ENCODE data around the gene DIDO1.

Gene DIDO1

DNA sequence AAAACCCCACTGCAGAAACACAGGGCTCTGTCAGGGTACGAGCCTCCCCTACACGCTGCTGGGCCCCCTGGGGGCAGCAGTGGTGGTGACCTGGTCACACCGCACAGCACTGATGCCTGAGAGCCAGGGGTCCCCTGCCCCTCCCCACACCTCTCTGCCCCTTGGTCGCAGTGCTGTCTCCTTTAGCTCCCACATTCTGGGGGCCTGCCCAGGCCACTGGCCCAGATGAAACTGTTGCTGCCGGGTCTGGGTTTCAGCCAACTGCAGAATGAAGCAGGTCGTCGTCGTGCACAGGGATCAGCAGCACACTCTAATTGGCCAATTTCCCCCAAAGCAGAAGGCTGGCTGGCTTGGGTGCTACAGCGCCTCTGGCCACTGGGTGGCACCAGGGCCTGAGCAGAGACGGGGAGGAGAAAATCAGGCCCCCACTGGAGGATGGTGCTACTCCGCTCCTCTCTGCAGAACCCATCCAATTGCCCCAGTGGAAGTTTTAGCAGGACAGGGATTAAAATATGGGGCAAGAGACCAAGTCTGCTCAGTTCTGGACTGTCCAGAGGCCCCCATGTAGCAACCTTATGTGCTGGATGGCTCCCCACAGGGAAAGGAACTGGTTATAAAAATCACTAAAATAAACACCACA is 26.1 kb downstream of the DIDO1 start:
- CTCF ChIA-PET = interaction anchor here (1.1 to 7.3 kb wide), 9 partner anchors 9 to 109 kb away, joined by 3 to 46 read pairs (median 9); partner anchors contain the start of gene DIDO1
- no peaks in the 10 kb centered on the region for H3K9me3 Mint-ChIP-seq
- H3K27me3 Mint-ChIP-seq = peaks cover 4% of the 10 kb centered on the region
- peak overlapping the region; percentile 89 for H3K27ac Mint-ChIP-seq
- H3K4me3 Mint-ChIP-seq = no peak overlapping the region
- DNase-seq = peak; percentile 83
- H3K36me3 Mint-ChIP-seq = peaks cover 52% of the 10 kb centered on the region
- H3K4me1 Mint-ChIP-seq = peaks cover 46% of the 10 kb centered on the region

DNA sequence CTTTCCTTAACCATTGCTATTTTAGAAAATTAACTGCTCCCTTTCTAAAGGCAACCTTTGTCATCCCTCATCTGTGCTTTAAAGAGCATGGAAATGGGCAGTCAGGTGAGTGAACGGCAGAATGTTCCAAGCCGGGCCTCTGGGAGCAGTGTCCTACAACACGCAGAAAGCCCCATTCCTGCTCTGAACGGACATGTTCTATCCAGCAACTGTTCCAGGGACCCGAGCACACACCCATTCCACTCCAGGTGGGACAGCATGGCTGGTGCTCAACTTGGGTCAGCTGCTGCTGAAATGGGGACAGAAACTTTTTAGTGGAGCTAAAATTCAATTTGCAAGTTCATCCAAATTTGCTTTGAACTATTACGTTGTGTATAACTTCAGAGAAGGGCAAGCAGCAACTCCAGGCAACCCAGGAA is 26.7 kb downstream of the DIDO1 start:
- Mint-ChIP-seq H3K4me3 (no peak overlapping the region), H3K36me3 (peaks cover 50% of the 10 kb centered on the region), H3K4me1 (peaks cover 46% of the 10 kb centered on the region), H3K9me3 (no peaks in the 10 kb centered on the region), H3K27ac (peak overlapping the region; percentile 33), H3K27me3 (peaks cover 4% of the 10 kb centered on the region)
- no peak for DNase-seq
- CTCF ChIA-PET = interaction anchor here (1.3 to 7.3 kb wide), 8 partner anchors 8 to 109 kb away, joined by 4 to 46 read pairs (median 11); partner anchors contain the start of gene DIDO1

GRCh38 chr20:62898970-62899632 is 27.2 kb downstream of the DIDO1 start:
- CTCF ChIA-PET = interaction anchor here (1.3 to 7.3 kb wide), 9 partner anchors 8 to 110 kb away, joined by 4 to 46 read pairs (median 9); partner anchors contain the start of gene DIDO1
- H3K27me3 Mint-ChIP-seq = peaks cover 4% of the 10 kb centered on the region
- peaks cover 49% of the 10 kb centered on the region for H3K4me1 Mint-ChIP-seq
- no peaks in the 10 kb centered on the region for H3K9me3 Mint-ChIP-seq
- H3K27ac Mint-ChIP-seq = peak overlapping the region; percentile 86
- peaks cover 51% of the 10 kb centered on the region for H3K36me3 Mint-ChIP-seq
- peak overlapping the region; percentile 26 for H3K4me3 Mint-ChIP-seq
- DNase-seq = no peak

- Mint-ChIP-seq H3K4me1 (peaks cover 56% of the 10 kb centered on the region), H3K36me3 (peaks cover 53% of the 10 kb centered on the region), H3K27me3 (peaks cover 4% of the 10 kb centered on the region), H3K27ac (peak overlapping the region; percentile 86), H3K4me3 (no peak overlapping the region), H3K9me3 (no peaks in the 10 kb centered on the region)
- CTCF ChIA-PET = interaction anchor here (1.4 to 7.3 kb wide), 8 partner anchors 8 to 36 kb away, joined by 4 to 46 read pairs (median 8); partner anchors contain the start of gene DIDO1
- DNase-seq = no peak
Measured at GRCh38 chr20:62898093-62898964, 28.0 kb downstream of the DIDO1 start.

DNA sequence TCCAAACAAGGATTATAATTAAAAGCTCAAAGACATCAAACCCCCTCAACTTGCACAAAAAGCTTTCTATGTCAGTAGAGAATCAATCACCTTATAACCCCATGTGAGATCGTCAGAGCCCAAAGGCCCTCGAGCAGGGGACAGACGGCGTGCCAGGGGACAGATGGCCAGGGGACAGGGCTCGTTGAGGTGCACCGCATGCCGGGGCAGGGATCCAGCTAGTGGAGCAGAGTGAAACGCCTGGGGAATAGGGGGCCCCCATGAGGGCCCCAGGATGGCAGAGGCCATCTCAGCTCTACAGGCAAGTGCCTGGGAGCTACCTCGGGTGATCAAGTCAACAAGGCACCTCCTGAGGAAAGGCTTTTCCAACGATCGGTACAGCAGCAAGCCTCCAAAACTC is 28.6 kb downstream of the DIDO1 start:
- Mint-ChIP-seq H3K9me3 (no peaks in the 10 kb centered on the region), H3K27ac (peak overlapping the region; percentile 33), H3K36me3 (peaks cover 58% of the 10 kb centered on the region), H3K4me1 (peaks cover 62% of the 10 kb centered on the region), H3K4me3 (no peak overlapping the region), H3K27me3 (peaks cover 4% of the 10 kb centered on the region)
- CTCF ChIA-PET = interaction anchor here (1.4 to 7.3 kb wide), 3 partner anchors 9 to 23 kb away, joined by 4 to 46 read pairs (median 5); no protein-coding TSS in a partner anchor
- no peak for DNase-seq

- Mint-ChIP-seq H3K9me3 (no peaks in the 10 kb centered on the region), H3K4me3 (no peak overlapping the region), H3K27ac (no peak overlapping the region), H3K27me3 (peaks cover 4% of the 10 kb centered on the region), H3K36me3 (peaks cover 60% of the 10 kb centered on the region), H3K4me1 (peaks cover 66% of the 10 kb centered on the region)
- CTCF ChIA-PET = interaction anchor here (1.4 kb wide), 1 partner anchor 11 kb away, joined by 4 read pairs; no protein-coding TSS in a partner anchor
- no peak for DNase-seq
Measured at GRCh38 chr20:62896526-62896925, 29.8 kb downstream of the DIDO1 start.

- H3K9me3 Mint-ChIP-seq = no peaks in the 10 kb centered on the region
- CTCF ChIA-PET = no interaction called here
- peaks cover 4% of the 10 kb centered on the region for H3K27me3 Mint-ChIP-seq
- DNase-seq = no peak
- peaks cover 66% of the 10 kb centered on the region for H3K4me1 Mint-ChIP-seq
- H3K4me3 Mint-ChIP-seq = no peak overlapping the region
- H3K36me3 Mint-ChIP-seq = peaks cover 70% of the 10 kb centered on the region
- H3K27ac Mint-ChIP-seq = peak overlapping the region; percentile 83
Measured at GRCh38 chr20:62895539-62895938, 30.8 kb downstream of the DIDO1 start.

DNA sequence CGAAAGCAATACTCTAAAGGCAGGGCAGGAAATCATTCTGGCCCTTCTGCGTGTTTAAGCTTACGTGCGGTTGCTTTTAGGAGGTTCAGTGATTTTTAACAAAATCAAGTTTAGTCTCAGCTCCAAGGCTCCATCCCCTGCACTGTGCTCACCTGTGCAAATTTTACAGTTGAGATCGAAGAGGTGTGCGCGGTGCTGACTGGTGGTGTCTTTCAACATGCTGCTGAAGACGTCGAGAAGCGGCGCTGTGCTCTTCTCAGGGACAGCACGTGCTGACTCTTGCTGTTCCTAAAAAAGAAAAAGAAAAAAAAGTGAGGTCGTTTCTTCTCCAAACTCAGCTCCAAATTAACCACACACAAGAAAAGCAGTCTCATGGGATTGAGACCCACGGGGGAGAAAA is 32.0 kb downstream of the DIDO1 start:
- no peak for DNase-seq
- Mint-ChIP-seq H3K4me3 (no peak overlapping the region), H3K27me3 (no peaks in the 10 kb centered on the region), H3K27ac (peak overlapping the region; percentile 55), H3K4me1 (peaks cover 59% of the 10 kb centered on the region), H3K36me3 (peaks cover 78% of the 10 kb centered on the region), H3K9me3 (no peaks in the 10 kb centered on the region)
- CTCF ChIA-PET = interaction anchor here (1.3 to 2.5 kb wide), 2 partner anchors 13 to 20 kb away, joined by 3 to 11 read pairs; no protein-coding TSS in a partner anchor

- H3K27me3 Mint-ChIP-seq = no peaks in the 10 kb centered on the region
- H3K4me1 Mint-ChIP-seq = peaks cover 53% of the 10 kb centered on the region
- H3K27ac Mint-ChIP-seq = peak overlapping the region; percentile 55
- H3K36me3 Mint-ChIP-seq = peaks cover 75% of the 10 kb centered on the region
- CTCF ChIA-PET = interaction anchor here (1.0 to 2.5 kb wide), 3 partner anchors 14 to 24 kb away, joined by 3 to 11 read pairs (median 3); no protein-coding TSS in a partner anchor
- H3K4me3 Mint-ChIP-seq = no peak overlapping the region
- H3K9me3 Mint-ChIP-seq = no peaks in the 10 kb centered on the region
- DNase-seq = no peak
Measured at GRCh38 chr20:62893700-62894099, 32.6 kb downstream of the DIDO1 start.

- no peak overlapping the region for H3K4me3 Mint-ChIP-seq
- H3K36me3 Mint-ChIP-seq = peaks cover 74% of the 10 kb centered on the region
- peak overlapping the region; percentile 93 for H3K27ac Mint-ChIP-seq
- CTCF ChIA-PET = interaction anchor here (1.0 to 2.5 kb wide), 5 partner anchors 15 to 25 kb away, joined by 3 to 14 read pairs (median 3); no protein-coding TSS in a partner anchor
- no peaks in the 10 kb centered on the region for H3K27me3 Mint-ChIP-seq
- no peaks in the 10 kb centered on the region for H3K9me3 Mint-ChIP-seq
- peak; percentile 73 for DNase-seq
- peaks cover 47% of the 10 kb centered on the region for H3K4me1 Mint-ChIP-seq
Measured at GRCh38 chr20:62892348-62893304, 33.7 kb downstream of the DIDO1 start.

DNA sequence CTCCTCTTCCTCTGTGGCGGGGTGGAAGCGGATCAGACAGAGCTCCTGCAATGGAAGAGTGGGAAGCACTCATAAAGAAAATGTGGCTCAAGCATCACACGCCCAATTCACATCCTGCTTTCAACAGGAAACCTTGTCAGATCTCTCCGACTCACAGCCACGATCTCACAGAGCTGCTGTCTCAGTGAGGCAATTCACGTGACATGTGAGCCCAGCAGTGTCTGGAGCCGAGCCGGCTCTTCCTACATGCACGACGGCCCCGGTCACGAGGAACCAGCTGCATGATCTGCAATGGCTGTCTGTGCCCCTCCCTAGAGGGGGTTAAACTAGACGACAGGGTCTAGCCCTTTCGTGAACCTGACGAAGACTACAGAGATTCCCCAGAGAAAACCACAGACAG is 35.2 kb downstream of the DIDO1 start:
- Mint-ChIP-seq H3K27ac (peak overlapping the region; percentile 93), H3K4me3 (no peak overlapping the region), H3K4me1 (peaks cover 62% of the 10 kb centered on the region), H3K27me3 (no peaks in the 10 kb centered on the region), H3K9me3 (no peaks in the 10 kb centered on the region), H3K36me3 (peaks cover 82% of the 10 kb centered on the region)
- CTCF ChIA-PET = interaction anchor here (0.8 to 2.4 kb wide), 7 partner anchors 8 to 68 kb away, joined by 3 to 14 read pairs (median 3); no protein-coding TSS in a partner anchor
- peak; percentile 72 for DNase-seq

DNA sequence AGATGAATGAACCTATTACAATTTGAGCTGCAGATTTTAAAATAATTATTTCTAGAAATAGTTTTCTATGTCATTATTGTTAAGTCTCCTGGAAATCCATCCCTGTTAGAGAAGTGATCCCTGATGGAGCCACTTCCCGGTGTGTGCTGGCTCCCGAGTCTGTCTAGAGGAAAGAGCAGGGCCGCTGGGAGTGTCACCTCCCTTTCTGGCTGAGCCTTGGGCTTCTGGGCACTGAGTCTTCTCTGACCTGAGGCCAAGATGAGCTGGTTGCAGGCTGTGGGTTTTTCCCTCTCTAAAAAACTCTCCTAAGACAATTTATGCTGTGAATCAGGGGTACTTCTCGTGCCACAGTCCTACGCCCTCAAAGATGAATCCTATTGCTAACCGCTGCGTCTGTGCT is 35.9 kb downstream of the DIDO1 start:
- Mint-ChIP-seq H3K36me3 (peaks cover 76% of the 10 kb centered on the region), H3K27ac (peak overlapping the region; percentile 93), H3K27me3 (no peaks in the 10 kb centered on the region), H3K9me3 (no peaks in the 10 kb centered on the region), H3K4me3 (no peak overlapping the region), H3K4me1 (peaks cover 59% of the 10 kb centered on the region)
- CTCF ChIA-PET = interaction anchor here (0.9 to 2.4 kb wide), 5 partner anchors 8 to 31 kb away, joined by 3 to 14 read pairs (median 4); no protein-coding TSS in a partner anchor
- DNase-seq = no peak

DNA sequence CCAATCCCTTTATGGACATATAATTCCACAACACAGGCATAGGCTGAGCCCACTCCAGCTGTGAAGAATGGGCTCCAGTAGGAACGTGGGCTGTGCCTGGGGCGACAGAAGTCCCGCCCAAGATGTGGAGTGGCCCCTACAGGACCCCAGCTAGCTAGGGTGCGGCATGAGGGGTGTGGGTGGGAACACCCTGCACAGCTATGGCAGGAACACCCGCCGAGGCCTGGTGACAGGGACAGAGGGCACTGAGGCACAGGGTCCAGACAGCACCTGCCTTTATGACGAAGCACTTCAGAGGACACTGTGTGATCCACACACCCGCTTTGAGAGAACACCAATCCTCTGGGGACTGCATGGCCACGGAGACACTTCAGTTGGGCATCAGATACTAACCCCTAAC is 36.4 kb downstream of the DIDO1 start:
- H3K4me1 Mint-ChIP-seq = peaks cover 59% of the 10 kb centered on the region
- no peaks in the 10 kb centered on the region for H3K9me3 Mint-ChIP-seq
- no peak for DNase-seq
- no peak overlapping the region for H3K4me3 Mint-ChIP-seq
- CTCF ChIA-PET = interaction anchor here (1.7 to 2.4 kb wide), 2 partner anchors 12 to 18 kb away, joined by 6 to 14 read pairs; no protein-coding TSS in a partner anchor
- no peaks in the 10 kb centered on the region for H3K27me3 Mint-ChIP-seq
- peaks cover 71% of the 10 kb centered on the region for H3K36me3 Mint-ChIP-seq
- H3K27ac Mint-ChIP-seq = peak overlapping the region; percentile 65

Measured in activated naive CD4-positive, alpha-beta T cell treated with anti-CD3 and anti-CD28 coated beads, Interleukin-2, amount 10 ng/mL, durations not matched to agents 7 days and 5 days (primary cell).